Measurements from ENCODE around the gene SLIT3. TPM values are rescaled to one million over a fixed set of nuclear protein-coding genes. Genes with fewer than 3 reads are reported as not detected.

The SLIT3 gene
- total RNA-seq, 4 donors from 2014 or later = 46.3 to 89.0 (median 68.0) TPM

- no peak for TF ChIP-seq CTCF (IDR thresholded peaks at IDR 0.05)
- DNase-seq (ENCODE audit: low spot score) (no peak), ATAC-seq (ENCODE audit: low FRiP score) (no peak)
These were observed 587.9 kb downstream of the SLIT3 start for GRCh38 chr5:168713051-168713450.

- no peak for ATAC-seq (ENCODE audit: low FRiP score)
- TF ChIP-seq CTCF (IDR thresholded peaks at IDR 0.05) = no peak
- DNase-seq (ENCODE audit: low spot score) = no peak
These were observed 588.5 kb downstream of the SLIT3 start for GRCh38 chr5:168712280-168712924.

DNA sequence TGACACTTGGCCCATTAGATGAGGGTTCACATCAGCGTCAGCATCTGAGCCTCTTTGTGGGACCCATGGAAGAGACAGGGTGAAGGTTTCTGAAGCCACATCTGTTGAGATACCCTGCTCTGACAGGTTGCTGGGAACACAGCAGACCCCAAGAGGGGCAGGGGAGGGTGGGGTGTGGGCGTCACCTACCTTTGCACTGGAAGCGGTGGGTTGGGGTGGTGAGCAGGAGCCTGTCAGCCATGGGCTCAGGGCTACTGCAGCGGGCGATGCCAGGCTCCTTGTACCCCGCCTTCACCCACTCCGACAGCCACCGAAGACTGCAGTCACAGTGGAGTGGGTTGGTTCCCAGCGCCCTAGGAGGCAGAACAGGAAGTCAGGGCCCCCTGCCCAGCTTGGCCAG is 590.2 kb downstream of the SLIT3 start:
- ATAC-seq (ENCODE audit: low FRiP score) (no peak), DNase-seq (ENCODE audit: low spot score) (no peak)
- no peak for TF ChIP-seq CTCF (IDR thresholded peaks at IDR 0.05)

DNA sequence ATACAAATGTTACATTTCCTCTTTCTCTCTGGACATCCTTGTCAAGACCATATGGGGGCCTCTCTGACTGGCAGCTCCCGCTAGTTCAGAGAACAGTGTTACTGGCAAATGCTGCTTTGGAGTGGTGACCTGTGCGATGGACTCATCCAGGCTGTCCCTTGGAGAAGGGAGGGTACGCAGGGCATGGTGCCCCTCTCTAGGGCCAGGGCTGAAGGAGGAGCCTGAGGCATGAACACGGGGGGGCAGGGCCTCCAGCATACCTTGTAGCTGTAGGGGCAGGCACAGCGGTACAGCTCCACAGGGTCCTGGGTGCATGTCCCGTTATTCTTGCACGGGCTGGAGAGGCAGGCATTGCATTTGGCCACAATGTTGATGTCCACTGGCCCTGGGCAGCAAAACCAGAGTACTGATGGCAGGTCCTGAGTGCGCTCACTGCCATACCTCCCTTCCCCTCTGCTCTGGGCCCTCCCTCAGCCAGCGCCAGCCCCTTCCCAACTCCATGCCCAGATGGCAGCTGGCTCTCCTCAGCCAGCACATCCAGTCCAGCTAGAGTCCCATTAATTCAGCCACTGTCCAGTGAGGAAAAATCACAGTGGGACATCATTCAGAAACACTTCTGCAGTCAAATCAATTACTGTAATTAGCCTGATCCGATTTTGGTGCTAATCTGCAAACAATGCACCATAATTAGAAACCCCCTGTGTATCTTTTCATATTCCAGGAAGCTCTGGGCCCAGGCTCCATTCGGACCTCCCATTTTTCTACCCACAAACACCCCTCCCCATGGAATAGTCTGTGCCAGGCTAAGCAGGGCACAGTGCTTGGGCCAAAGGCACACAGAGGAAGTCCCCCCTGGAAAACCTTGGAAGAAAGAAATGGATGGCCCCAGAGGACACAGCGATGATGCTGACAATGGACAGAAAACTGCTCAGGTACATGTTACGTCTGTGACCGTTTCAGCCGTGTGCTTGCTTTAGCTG is 592.9 kb downstream of the SLIT3 start:
- no peak for DNase-seq (ENCODE audit: low spot score)
- no peak for TF ChIP-seq CTCF (IDR thresholded peaks at IDR 0.05)
- ATAC-seq (ENCODE audit: low FRiP score) = no peak

DNA sequence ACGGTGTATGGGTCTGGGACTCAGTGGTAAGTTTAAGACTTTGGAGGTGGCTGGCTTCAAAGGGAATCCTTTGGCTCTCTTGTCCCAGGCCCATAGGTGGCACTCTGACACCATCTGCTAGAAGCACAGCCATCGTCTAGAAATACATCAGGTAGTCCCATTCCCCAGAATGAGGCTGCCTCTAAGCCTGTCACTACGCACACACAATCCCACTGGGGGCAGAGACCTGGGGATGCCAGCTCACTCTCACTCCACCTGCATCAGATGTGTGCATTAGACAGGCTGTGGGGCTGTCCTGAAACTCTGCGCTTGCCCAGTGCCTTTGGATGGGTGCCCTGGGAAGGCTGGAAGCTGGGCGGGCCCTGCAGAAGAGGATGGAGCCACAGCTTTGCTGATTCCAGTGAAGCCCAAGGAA is 594.3 kb downstream of the SLIT3 start:
- no peak for TF ChIP-seq CTCF (IDR thresholded peaks at IDR 0.05)
- no peak for DNase-seq (ENCODE audit: low spot score)
- ATAC-seq (ENCODE audit: low FRiP score) = no peak

DNA sequence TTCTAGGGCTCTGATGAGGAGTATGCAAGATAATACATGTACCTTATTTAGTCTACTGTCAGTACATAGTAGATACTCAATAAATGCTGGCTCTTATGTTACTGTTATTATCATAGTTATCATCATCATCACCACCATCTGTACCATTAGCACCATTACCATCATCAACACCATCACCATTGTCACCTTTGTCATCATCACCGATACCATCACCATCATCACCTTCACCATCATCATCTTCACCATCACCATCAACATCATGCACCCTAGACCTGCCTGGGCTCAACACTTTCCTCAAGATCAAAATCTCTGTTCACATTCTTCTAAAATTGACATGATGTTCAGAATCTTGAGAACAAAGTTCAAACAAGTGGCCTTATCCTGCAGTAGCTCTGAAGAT is 595.6 kb downstream of the SLIT3 start:
- TF ChIP-seq CTCF (IDR thresholded peaks at IDR 0.05) = no peak
- DNase-seq (ENCODE audit: low spot score) = no peak
- no peak for ATAC-seq (ENCODE audit: low FRiP score)

Measured in omental fat pad (tissue), 4 donors.